ENCODE measurements around the gene PRR7.
A peak's percentile ranks its signal among the peaks of the same experiment; 100 is the strongest.

Gene PRR7

GRCh38 chr5:177450667-177451424 lies 4.2 kb downstream of the PRR7 start:
- H3K36me3 Mint-ChIP-seq, result no peaks in the 10 kb centered on the region
- H3K4me1 Mint-ChIP-seq, result peaks cover 46% of the 10 kb centered on the region
- no peaks in the 10 kb centered on the region for H3K9me3 Mint-ChIP-seq
- no peak for ATAC-seq
- H3K27ac Mint-ChIP-seq, result no peak overlapping the region
- H3K27me3 Mint-ChIP-seq, result no peaks in the 10 kb centered on the region
- H3K4me3 Mint-ChIP-seq, result no peak overlapping the region

- peak overlapping the region; percentile 80 for H3K27ac Mint-ChIP-seq
- no peaks in the 10 kb centered on the region for H3K9me3 Mint-ChIP-seq
- H3K4me1 Mint-ChIP-seq, result peaks cover 55% of the 10 kb centered on the region
- H3K36me3 Mint-ChIP-seq, result no peaks in the 10 kb centered on the region
- ATAC-seq, result no peak
- H3K4me3 Mint-ChIP-seq, result no peak overlapping the region
- no peaks in the 10 kb centered on the region for H3K27me3 Mint-ChIP-seq
These were observed 6.3 kb downstream of the PRR7 start for GRCh38 chr5:177452688-177453638.

- ATAC-seq, result peak; percentile 21
- Mint-ChIP-seq H3K4me3 (peak overlapping the region; percentile 89), H3K27me3 (no peaks in the 10 kb centered on the region), H3K4me1 (peaks cover 46% of the 10 kb centered on the region), H3K36me3 (no peaks in the 10 kb centered on the region), H3K9me3 (no peaks in the 10 kb centered on the region), H3K27ac (peak overlapping the region; percentile 80)
These were observed 7.3 kb downstream of the PRR7 start for GRCh38 chr5:177453852-177454396.

GRCh38 chr5:177454397-177455035 lies 7.9 kb downstream of the PRR7 start:
- H3K36me3 Mint-ChIP-seq, result no peaks in the 10 kb centered on the region
- ATAC-seq, result peak; percentile 76
- peak overlapping the region; percentile 89 for H3K4me3 Mint-ChIP-seq
- H3K9me3 Mint-ChIP-seq, result no peaks in the 10 kb centered on the region
- peaks cover 40% of the 10 kb centered on the region for H3K4me1 Mint-ChIP-seq
- H3K27me3 Mint-ChIP-seq, result no peaks in the 10 kb centered on the region
- peak overlapping the region; percentile 80 for H3K27ac Mint-ChIP-seq

DNA sequence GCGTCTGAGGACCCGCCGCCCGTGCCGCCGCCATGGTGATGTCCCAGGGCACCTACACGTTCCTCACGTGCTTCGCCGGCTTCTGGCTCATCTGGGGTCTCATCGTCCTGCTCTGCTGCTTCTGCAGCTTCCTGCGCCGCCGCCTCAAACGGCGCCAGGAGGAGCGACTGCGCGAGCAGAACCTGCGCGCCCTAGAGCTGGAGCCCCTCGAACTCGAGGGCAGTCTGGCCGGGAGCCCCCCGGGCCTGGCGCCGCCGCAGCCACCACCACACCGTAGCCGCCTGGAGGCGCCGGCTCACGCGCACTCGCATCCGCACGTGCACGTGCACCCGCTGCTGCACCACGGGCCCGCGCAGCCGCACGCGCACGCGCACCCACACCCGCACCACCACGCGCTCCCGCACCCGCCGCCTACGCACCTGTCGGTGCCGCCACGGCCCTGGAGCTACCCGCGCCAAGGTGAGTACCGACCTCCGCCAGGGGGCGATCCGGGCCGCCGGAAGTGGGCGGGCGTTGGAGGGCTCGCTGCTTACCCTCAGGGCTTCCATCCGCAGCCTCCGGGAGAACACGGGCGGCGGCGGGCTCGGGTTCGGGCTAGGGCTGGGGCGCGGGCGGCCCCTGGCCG lies 8.5 kb downstream of the PRR7 start:
- H3K27me3 Mint-ChIP-seq, result no peaks in the 10 kb centered on the region
- H3K9me3 Mint-ChIP-seq, result no peaks in the 10 kb centered on the region
- H3K36me3 Mint-ChIP-seq, result no peaks in the 10 kb centered on the region
- peak; percentile 81 for ATAC-seq
- H3K4me1 Mint-ChIP-seq, result peaks cover 39% of the 10 kb centered on the region
- peak overlapping the region; percentile 73 for H3K27ac Mint-ChIP-seq
- peak overlapping the region; percentile 89 for H3K4me3 Mint-ChIP-seq

- Mint-ChIP-seq H3K9me3 (no peaks in the 10 kb centered on the region), H3K27me3 (no peaks in the 10 kb centered on the region), H3K4me3 (peak overlapping the region; percentile 89), H3K36me3 (no peaks in the 10 kb centered on the region), H3K4me1 (peaks cover 39% of the 10 kb centered on the region), H3K27ac (peak overlapping the region; percentile 73)
- peak; percentile 61 for ATAC-seq
These were observed 9.3 kb downstream of the PRR7 start for GRCh38 chr5:177455661-177456590.

- Mint-ChIP-seq H3K4me3 (no peak overlapping the region), H3K27me3 (peaks cover 6% of the 10 kb centered on the region), H3K27ac (peak overlapping the region; percentile 73), H3K9me3 (no peaks in the 10 kb centered on the region), H3K36me3 (no peaks in the 10 kb centered on the region), H3K4me1 (peaks cover 39% of the 10 kb centered on the region)
- no peak for ATAC-seq
These were observed 10.0 kb downstream of the PRR7 start for GRCh38 chr5:177456591-177456964.

GRCh38 chr5:177456976-177457851 lies 10.6 kb downstream of the PRR7 start:
- H3K4me3 Mint-ChIP-seq, result no peak overlapping the region
- ATAC-seq, result peak; percentile 15

GRCh38 chr5:177457852-177458681 lies 11.5 kb downstream of the PRR7 start:
- Mint-ChIP-seq H3K27ac (no peak overlapping the region), H3K36me3 (no peaks in the 10 kb centered on the region), H3K9me3 (no peaks in the 10 kb centered on the region), H3K27me3 (peaks cover 9% of the 10 kb centered on the region), H3K4me1 (peaks cover 36% of the 10 kb centered on the region), H3K4me3 (no peak overlapping the region)
- no peak for ATAC-seq

More at GRCh38 chr5:177456976-177457851, 10.6 kb downstream of the PRR7 start:
- peak overlapping the region; percentile 73 for H3K27ac Mint-ChIP-seq
- peaks cover 9% of the 10 kb centered on the region for H3K27me3 Mint-ChIP-seq
- H3K9me3 Mint-ChIP-seq, result no peaks in the 10 kb centered on the region
- H3K36me3 Mint-ChIP-seq, result no peaks in the 10 kb centered on the region
- peaks cover 37% of the 10 kb centered on the region for H3K4me1 Mint-ChIP-seq

DNA sequence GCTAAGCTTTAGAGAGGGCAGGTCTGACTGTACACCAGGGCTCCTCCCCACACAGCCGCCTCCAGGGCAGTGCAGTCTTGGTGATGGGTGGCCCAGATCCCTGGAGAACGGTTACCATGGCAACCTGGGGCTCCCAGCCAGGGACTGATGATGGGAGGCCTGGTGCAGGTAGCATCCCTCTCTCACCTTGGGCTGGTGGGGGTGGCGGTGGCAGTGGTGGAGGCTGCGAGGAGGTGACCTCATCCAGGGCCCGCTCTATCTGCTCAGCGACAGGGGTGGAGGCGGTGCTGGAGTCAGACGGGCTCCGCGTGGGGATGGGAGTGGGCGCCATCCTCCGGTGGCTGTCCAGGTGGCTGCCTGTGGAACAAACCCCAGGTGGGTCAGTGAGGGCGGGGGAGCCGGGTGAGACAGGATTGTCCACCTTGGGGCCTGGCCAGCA lies 12.3 kb downstream of the PRR7 start:
- no peaks in the 10 kb centered on the region for H3K36me3 Mint-ChIP-seq
- no peak overlapping the region for H3K27ac Mint-ChIP-seq
- H3K27me3 Mint-ChIP-seq, result peaks cover 9% of the 10 kb centered on the region
- H3K4me1 Mint-ChIP-seq, result peaks cover 27% of the 10 kb centered on the region
- no peaks in the 10 kb centered on the region for H3K9me3 Mint-ChIP-seq
- no peak for ATAC-seq
- no peak overlapping the region for H3K4me3 Mint-ChIP-seq

DNA sequence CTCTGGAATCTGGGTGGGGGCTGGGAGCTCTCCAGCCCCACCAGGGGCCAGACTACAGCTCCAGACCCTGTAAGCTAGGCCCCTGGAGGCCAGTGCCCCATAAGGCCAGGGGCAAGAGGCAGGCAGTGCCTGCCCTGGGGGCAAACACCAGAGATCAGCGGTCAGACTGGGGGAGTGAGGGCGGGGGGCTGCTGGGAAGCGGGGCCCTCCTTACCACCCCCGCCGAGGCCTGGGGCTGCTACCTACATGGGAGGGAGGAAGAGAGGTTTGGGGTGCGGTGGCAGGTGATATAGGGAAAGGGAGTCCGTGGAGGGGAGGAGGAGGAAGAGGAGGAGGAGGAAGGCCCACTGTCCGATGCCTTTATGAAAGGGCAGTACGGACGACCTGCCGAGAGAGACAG lies 12.7 kb downstream of the PRR7 start:
- Mint-ChIP-seq H3K27ac (no peak overlapping the region), H3K4me3 (no peak overlapping the region), H3K9me3 (no peaks in the 10 kb centered on the region), H3K36me3 (no peaks in the 10 kb centered on the region), H3K4me1 (peaks cover 24% of the 10 kb centered on the region), H3K27me3 (peaks cover 9% of the 10 kb centered on the region)
- ATAC-seq, result no peak

- H3K27ac Mint-ChIP-seq, result no peak overlapping the region
These were observed 13.4 kb downstream of the PRR7 start for GRCh38 chr5:177459819-177460628.

More at GRCh38 chr5:177459819-177460628, 13.4 kb downstream of the PRR7 start:
- H3K4me1 Mint-ChIP-seq, result peaks cover 24% of the 10 kb centered on the region
- H3K4me3 Mint-ChIP-seq, result no peak overlapping the region
- no peaks in the 10 kb centered on the region for H3K9me3 Mint-ChIP-seq
- no peaks in the 10 kb centered on the region for H3K36me3 Mint-ChIP-seq
- ATAC-seq, result no peak
- H3K27me3 Mint-ChIP-seq, result peaks cover 9% of the 10 kb centered on the region
